WTC11 (cell line): ENCODE results near the gene PC. TPM values are rescaled to one million over a fixed set of nuclear protein-coding genes. Genes with fewer than 3 reads are reported as not detected.

ENCODE experiments used
- ATAC-seq: fragments of 200-7000 bp; cut with Tn5 transposase; 2 replicates; pipeline ENCODE4 v1.10.0; 2021; ENCODE audit warnings: mild to moderate bottlenecking, moderate library complexity
- CTCF ChIA-PET: fragments of 300-600 bp; sonication (Branson Sonifier 250); formaldehyde crosslinking; loops from one replicate; lab custom pipeline; 2021; ENCODE audit warnings: antibody characterized with exemption; lab: Charles Lee
- POLR2A ChIA-PET: fragments of 350-600 bp; sonication (Branson Sonifier 250); formaldehyde crosslinking; loops from one replicate; lab custom pipeline; 2021; ENCODE audit warnings: antibody characterized with exemption; lab: Charles Lee
- DNase-seq: peaks from one replicate; pipeline ENCODE4 v3.0.0; 2021; ENCODE audit warnings: low spot score
- H3K27ac Mint-ChIP-seq: 2 replicates; pipeline ENCODE4 v1.8.0; 2021; ENCODE audit warnings: mixed read lengths
- H3K27me3 Mint-ChIP-seq: 2 replicates; pipeline ENCODE4 v1.8.0; 2021; ENCODE audit warnings: low read depth, mild to moderate bottlenecking, moderate library complexity, mixed read lengths
- H3K36me3 Mint-ChIP-seq: 2 replicates; pipeline ENCODE4 v1.8.0; 2021; ENCODE audit warnings: mixed read lengths
- H3K4me1 Mint-ChIP-seq: 2 replicates; pipeline ENCODE4 v1.8.0; 2022; ENCODE audit warnings: mixed read lengths
- H3K4me3 Mint-ChIP-seq: 2 replicates; pipeline ENCODE4 v1.8.0; 2021; ENCODE audit warnings: mild to moderate bottlenecking, moderate library complexity, mixed read lengths
- H3K9me3 Mint-ChIP-seq: 2 replicates; pipeline ENCODE4 v1.8.0; 2021; ENCODE audit warnings: mixed read lengths
- CREM ChIP-seq: sonication (generic); formaldehyde crosslinking; IDR thresholded peaks from 2 replicates; pipeline ENCODE4 v1.8.1; 2022; ENCODE audit warnings: mild to moderate bottlenecking, missing genetic modification reagents, moderate library complexity
- E2F1 ChIP-seq: sonication (generic); formaldehyde crosslinking; IDR thresholded peaks from 2 replicates; pipeline ENCODE4 v1.8.0; 2022; ENCODE audit warnings: mild to moderate bottlenecking, missing genetic modification reagents
- E2F5 ChIP-seq: sonication (generic); formaldehyde crosslinking; IDR thresholded peaks from 2 replicates; pipeline ENCODE4 v1.8.1; 2022; ENCODE audit warnings: mild to moderate bottlenecking, moderate library complexity, missing genetic modification reagents
- ELF4 ChIP-seq: sonication (generic); formaldehyde crosslinking; IDR thresholded peaks from 2 replicates; pipeline ENCODE4 v1.8.1; 2022; ENCODE audit warnings: low read depth, mild to moderate bottlenecking, moderate library complexity, missing genetic modification reagents
- ESRRA ChIP-seq: sonication (generic); formaldehyde crosslinking; IDR thresholded peaks from 2 replicates; pipeline ENCODE4 v1.8.1; 2022; ENCODE audit warnings: mild to moderate bottlenecking, missing genetic modification reagents, borderline replicate concordance
- GABPB1 ChIP-seq: sonication (generic); formaldehyde crosslinking; IDR thresholded peaks from 2 replicates; pipeline ENCODE4 v1.8.1; 2023; ENCODE audit warnings: mild to moderate bottlenecking, missing genetic modification reagents
- HMGA2 ChIP-seq: fragments of 250-450 bp; sonication (Bioruptor Pico); IDR thresholded peaks from 2 replicates; pipeline ENCODE4 v1.4.0; 2021; ENCODE audit warnings: mild to moderate bottlenecking, moderate library complexity
- MXD4 ChIP-seq: fragments of 250-450 bp; sonication (Bioruptor Pico); IDR thresholded peaks from 2 replicates; pipeline ENCODE4 v1.8.0; 2021; ENCODE audit warnings: mild to moderate bottlenecking, moderate library complexity, borderline replicate concordance
- NR2C2 ChIP-seq: sonication (generic); formaldehyde crosslinking; IDR thresholded peaks from 2 replicates; pipeline ENCODE4 v1.8.0; 2022; ENCODE audit warnings: mild to moderate bottlenecking, missing genetic modification reagents
- NR3C1 ChIP-seq: sonication (generic); formaldehyde crosslinking; conservative IDR thresholded peaks from 2 replicates; pipeline ENCODE4 v1.8.1; 2023; ENCODE audit warnings: low read depth, mild to moderate bottlenecking, missing genetic modification reagents
- RELA ChIP-seq: sonication (generic); formaldehyde crosslinking; IDR thresholded peaks from 2 replicates; pipeline ENCODE4 v1.8.1; 2022; ENCODE audit warnings: missing genetic modification reagents, mild to moderate bottlenecking, borderline replicate concordance
- SOX15 ChIP-seq: fragments of 250-450 bp; sonication (Bioruptor Pico); IDR thresholded peaks from 2 replicates; pipeline ENCODE4 v1.9.0; 2021; ENCODE audit warnings: mild to moderate bottlenecking
- ZNF138 ChIP-seq: sonication (generic); formaldehyde crosslinking; conservative IDR thresholded peaks from 2 replicates; pipeline ENCODE4 v1.8.1; 2022; ENCODE audit warnings: mild to moderate bottlenecking, moderate library complexity, missing genetic modification reagents
- ZNF219 ChIP-seq: sonication (generic); formaldehyde crosslinking; IDR thresholded peaks from 2 replicates; pipeline ENCODE4 v1.8.0; 2023; ENCODE audit warnings: missing genetic modification reagents, mild to moderate bottlenecking, borderline replicate concordance
- ZNF416 ChIP-seq: fragments of 250-450 bp; sonication (Bioruptor Pico); IDR thresholded peaks from 2 replicates; pipeline ENCODE4 v1.9.0; 2021; ENCODE audit warnings: mild to moderate bottlenecking, inconsistent platforms
- ZNF512 ChIP-seq: sonication (generic); formaldehyde crosslinking; IDR thresholded peaks from 2 replicates; pipeline ENCODE4 v1.8.1; 2022; ENCODE audit warnings: missing genetic modification reagents, borderline replicate concordance
- ZNF532 ChIP-seq: fragments of 250-450 bp; sonication (Bioruptor Pico); IDR thresholded peaks from 2 replicates; pipeline ENCODE4 v1.9.0; 2021; ENCODE audit warnings: mild to moderate bottlenecking, borderline replicate concordance
- ZNF671 ChIP-seq: fragments of 250-450 bp; sonication (Bioruptor Pico); IDR thresholded peaks from 2 replicates; pipeline ENCODE4 v1.8.0; 2021; ENCODE audit warnings: mild to moderate bottlenecking
- ZSCAN18 ChIP-seq: fragments of 250-450 bp; sonication (Bioruptor Pico); IDR thresholded peaks from 2 replicates; pipeline ENCODE4 v2.1.2; 2022; ENCODE audit warnings: mild to moderate bottlenecking, moderate library complexity
- total RNA-seq: library from RNA; stranded (reverse); gene quantifications from 3 replicates; pipeline ENCODE4 v1.2.3, GENCODE V29; 2021

Gene PC
- total RNA-seq, 1 experiment from 2014 or later: 27.2 TPM

- no peak for TF ChIP-seq ZNF219 (CRISPR knock-in tag)
- TF ChIP-seq HMGA2 (CRISPR knock-in tag): no peak
- peak; percentile 98 for TF ChIP-seq ESRRA (CRISPR knock-in tag)
- no peak for TF ChIP-seq ZNF512
- peak; percentile 87 for TF ChIP-seq CREM (CRISPR knock-in tag)
- TF ChIP-seq E2F5 (CRISPR knock-in tag): peak; percentile 88; the same call in 1 of the 2 replicates
- TF ChIP-seq ELF4 (CRISPR knock-in tag): peak; percentile 89; the same call in 1 of the 2 replicates
- no peak for TF ChIP-seq MXD4 (CRISPR knock-in tag)
- peak; percentile 90 for TF ChIP-seq RELA
- TF ChIP-seq SOX15: no peak
These were observed at the start of gene PC (continued) for GRCh38 chr11:66958232-66958955.

- peak overlapping the region; percentile 66; the same call in 1 of the 2 replicates for H3K27ac Mint-ChIP-seq
- peaks cover 27% of the 10 kb centered on the region for H3K4me1 Mint-ChIP-seq
- ChIA-PET CTCF (interaction anchor here (0.6 to 2.5 kb wide), 2 partner anchors 10 to 14 kb away, joined by 3 to 22 read pairs; no protein-coding TSS in a partner anchor), POLR2A (no interaction called here)
- TF ChIP-seq NR3C1 (CRISPR knock-in tag) (no peak), NR2C2 (CRISPR knock-in tag) (no peak), ZSCAN18 (no peak), ELF4 (CRISPR knock-in tag) (no peak), ZNF671 (no peak), ZNF416 (no peak), ZNF138 (CRISPR knock-in tag) (no peak), E2F1 (CRISPR knock-in tag) (no peak), MXD4 (CRISPR knock-in tag) (no peak), ZNF532 (CRISPR knock-in tag) (no peak), GABPB1 (no peak)
- no peaks in the 10 kb centered on the region for H3K36me3 Mint-ChIP-seq
- ATAC-seq (no peak), DNase-seq (no peak)
- H3K4me3 Mint-ChIP-seq: peak overlapping the region; percentile 37
- no peaks in the 10 kb centered on the region for H3K27me3 Mint-ChIP-seq
- peaks cover 5% of the 10 kb centered on the region; the same call in 1 of the 2 replicates for H3K9me3 Mint-ChIP-seq
These were observed 48.9 kb upstream of the PC start for GRCh38 chr11:67007126-67007525.
